H1 (cell line): ENCODE results near the gene TMEM52B. TPM values are rescaled to one million over a fixed set of nuclear protein-coding genes. Genes with fewer than 3 reads are reported as not detected.
A peak's percentile ranks its signal among the peaks of the same experiment; 100 is the strongest.

Experiments
- CTCF ChIA-PET: fragments of 300-600 bp; sonication (Branson Sonifier 250); formaldehyde crosslinking; loops from one replicate; lab custom pipeline; 2021; ENCODE audit not compliant: partially characterized antibody; lab: Charles Lee
- POLR2A ChIA-PET: fragments of 300-600 bp; sonication (Branson Sonifier 250); formaldehyde crosslinking; loops from one replicate; lab custom pipeline; 2021; ENCODE audit warnings: inconsistent platforms; ENCODE audit not compliant: partially characterized antibody; lab: Charles Lee
- DNase-seq, 2 experiments: peaks; one replicate each; pipeline versions ENCODE4 v3.0.0 to v3.0.0-alpha.2; 2010 to 2022; ENCODE audit warnings: low spot score in 2 of 2, low read depth in 1 of 2, mixed read lengths in 1 of 2
- FAIRE-seq: peaks from 2 replicates; lab custom pipeline; 2011; peaks lifted over from hg19 to GRCh38; lab: Jason Lieb, UNC
- H2AFZ ChIP-seq: 2 replicates; pipeline ENCODE4 v1.8.1; 2012; ENCODE audit warnings: low read length, inconsistent platforms
- H2AK5ac ChIP-seq: 2 replicates; pipeline ENCODE4 v1.6.1; 2013; ENCODE audit warnings: low read depth, low read length
- H2BK120ac ChIP-seq: replicated peaks from 2 replicates; pipeline ENCODE3; 2013; ENCODE audit warnings: low read depth, low read length, inconsistent platforms
- H2BK12ac ChIP-seq: 2 replicates; pipeline ENCODE4 v1.6.1; 2013; ENCODE audit warnings: low read depth, low read length
- H2BK15ac ChIP-seq: 2 replicates; pipeline ENCODE4 v1.6.1; 2013; ENCODE audit warnings: low read length
- H2BK20ac ChIP-seq: 2 replicates; pipeline ENCODE4 v1.6.1; 2013; ENCODE audit warnings: low read length
- H2BK5ac ChIP-seq: 2 replicates; pipeline ENCODE4 v1.6.1; 2013; ENCODE audit warnings: low read depth, low read length
- H3K14ac ChIP-seq: 2 replicates; pipeline ENCODE4 v1.6.1; 2013; ENCODE audit warnings: inconsistent platforms; ENCODE audit not compliant: insufficient read length
- H3K18ac ChIP-seq: 2 replicates; pipeline ENCODE4 v1.6.1; 2013; ENCODE audit warnings: low read length; ENCODE audit errors: extremely low read depth
- H3K23ac ChIP-seq: 2 replicates; pipeline ENCODE4 v1.6.1; 2013; ENCODE audit warnings: inconsistent platforms; ENCODE audit not compliant: insufficient read length
- H3K23me2 ChIP-seq: 2 replicates; pipeline ENCODE4 v1.6.1; 2013; ENCODE audit warnings: low read depth, low read length
- H3K27ac ChIP-seq: 2 replicates; pipeline ENCODE4 v1.6.1; 2011; ENCODE audit warnings: low read depth, low read length, inconsistent platforms
- H3K27me3 ChIP-seq, 4 experiments: replicated peaks in 1 of 4; 1 replicate in 1 of 4; 2 replicates in 3 of 4; pipeline versions ENCODE4 v1.6.1 to v1.8.1; 2011 to 2013; ENCODE audit warnings: low read length in 3 of 4, mild to moderate bottlenecking in 3 of 4, inconsistent platforms in 2 of 4, mixed read lengths in 2 of 4, moderate library complexity in 1 of 4; ENCODE audit not compliant: control insufficient read depth in 3 of 4, insufficient read depth in 3 of 4; ENCODE audit errors: extremely low read depth in 1 of 4
- H3K36me3 ChIP-seq, 4 experiments: 2 replicates each; pipeline versions ENCODE4 v1.6.1 to v1.8.1; 2011 to 2013; ENCODE audit warnings: mild to moderate bottlenecking in 4 of 4, low read length in 3 of 4, moderate library complexity in 2 of 4, control low read depth in 1 of 4, inconsistent platforms in 1 of 4; ENCODE audit not compliant: insufficient read depth in 4 of 4, control insufficient read depth in 2 of 4
- H3K4ac ChIP-seq: replicated peaks from 2 replicates; pipeline ENCODE3; 2013; ENCODE audit warnings: low read length, low read depth, mixed read lengths, inconsistent platforms; ENCODE audit not compliant: insufficient read length
- H3K4me1 ChIP-seq, 4 experiments: replicated peaks in 1 of 4; 1 replicate in 1 of 4; 2 replicates in 3 of 4; pipeline versions ENCODE4 v1.6.1 to v1.8.1; 2011 to 2013; ENCODE audit warnings: low read length in 3 of 4, inconsistent platforms in 2 of 4, mixed read lengths in 1 of 4; ENCODE audit not compliant: insufficient read depth in 4 of 4, control insufficient read depth in 3 of 4
- H3K4me2 ChIP-seq, 2 experiments: 2 replicates each; pipeline versions ENCODE4 v1.6.1 to v1.8.1; 2011 to 2013; ENCODE audit warnings: low read depth in 2 of 2, low read length in 2 of 2, control low read depth in 1 of 2, inconsistent platforms in 1 of 2, mild to moderate bottlenecking in 1 of 2; ENCODE audit not compliant: insufficient read depth in 1 of 2
- H3K4me3 ChIP-seq, 4 experiments: fragments of 200-600, 300-600 bp in 1 of 4; sonication (generic), shearing (Covaris generic), sonication (Bioruptor Twin) in 1 of 4; 2 replicates each; pipeline versions ENCODE4 v1.5.1 to v1.8.1; 2011 to 2016; ENCODE audit warnings: low read length in 4 of 4, low read depth in 3 of 4, control low read depth in 2 of 4, inconsistent platforms in 2 of 4, mild to moderate bottlenecking in 2 of 4, mixed read lengths in 1 of 4, moderate library complexity in 1 of 4; ENCODE audit not compliant: insufficient read depth in 2 of 4; ENCODE audit errors: extremely low read depth in 1 of 4
- H3K56ac ChIP-seq: replicated peaks from 2 replicates; pipeline ENCODE3; 2013; ENCODE audit warnings: low read depth, mild to moderate bottlenecking, mixed read lengths, low read length, inconsistent platforms; ENCODE audit not compliant: insufficient read length
- H3K79me1 ChIP-seq: 2 replicates; pipeline ENCODE4 v1.6.1; 2013; ENCODE audit warnings: low read depth, low read length, control low read depth
- H3K79me2 ChIP-seq, 2 experiments: 2 replicates each; pipeline versions ENCODE4 v1.6.1 to v1.8.1; 2012 to 2013; ENCODE audit warnings: low read length in 2 of 2, mild to moderate bottlenecking in 2 of 2, inconsistent platforms in 1 of 2; ENCODE audit not compliant: insufficient read depth in 2 of 2, control insufficient read depth in 1 of 2
- H3K9ac ChIP-seq, 4 experiments: replicated peaks in 1 of 4; 1 replicate in 1 of 4; 2 replicates in 3 of 4; pipeline versions ENCODE4 v1.6.1 to v1.8.1; 2011 to 2013; ENCODE audit warnings: low read depth in 3 of 4, low read length in 3 of 4, control low read depth in 2 of 4, mild to moderate bottlenecking in 2 of 4, moderate library complexity in 2 of 4, inconsistent platforms in 1 of 4; ENCODE audit errors: extremely low read depth in 1 of 4
- H3K9me3 ChIP-seq, 2 experiments: 2 replicates each; pipeline versions ENCODE4 v1.6.1 to v1.8.1; 2012 to 2013; ENCODE audit warnings: mild to moderate bottlenecking in 2 of 2, moderate library complexity in 2 of 2, control low read depth in 1 of 2, inconsistent platforms in 1 of 2, low read depth in 1 of 2, low read length in 1 of 2, mixed read lengths in 1 of 2; ENCODE audit not compliant: insufficient read depth in 2 of 2
- H4K20me1 ChIP-seq, 2 experiments: replicated peaks in 1 of 2; 2 replicates each; pipeline versions ENCODE3 to v1.8.1; 2011 to 2013; ENCODE audit warnings: inconsistent platforms in 2 of 2, low read length in 2 of 2, mild to moderate bottlenecking in 1 of 2; ENCODE audit not compliant: insufficient read depth in 2 of 2, control insufficient read depth in 1 of 2
- H4K5ac ChIP-seq: 2 replicates; pipeline ENCODE4 v1.6.1; 2013; ENCODE audit warnings: low read length, low read depth, mixed read lengths, inconsistent platforms; ENCODE audit not compliant: insufficient read length
- H4K8ac ChIP-seq: 2 replicates; pipeline ENCODE4 v1.8.0; 2013; ENCODE audit warnings: mild to moderate bottlenecking, moderate library complexity, low read length, inconsistent platforms; ENCODE audit not compliant: insufficient read depth; ENCODE audit errors: extremely low read depth
- H4K91ac ChIP-seq: replicated peaks from 2 replicates; pipeline ENCODE3; 2013; ENCODE audit warnings: low read length, mixed read lengths, inconsistent platforms; ENCODE audit not compliant: insufficient read length
- BCL11A ChIP-seq, 2 experiments: IDR thresholded peaks; one replicate each; pipeline ENCODE4 v1.6.1; 2011; ENCODE audit warnings: low read depth in 2 of 2, low read length in 2 of 2, mild to moderate bottlenecking in 2 of 2
- CBX5 ChIP-seq: fragments of 300-800, 300-1000 bp; sonication (generic); IDR thresholded peaks from 2 replicates; pipeline ENCODE4 v1.7.1; 2016; ENCODE audit warnings: antibody characterized with exemption, low read length, low read depth
- EGR1 ChIP-seq: IDR thresholded peaks from 2 replicates; pipeline ENCODE4 v1.6.1; 2011; ENCODE audit warnings: low read depth, low read length, borderline replicate concordance
- EZH2 ChIP-seq: fragments of 200-600 bp; sonication (generic); IDR thresholded peaks from 2 replicates; pipeline ENCODE4 v1.7.1; 2012; ENCODE audit warnings: low read depth, mild to moderate bottlenecking, moderate library complexity, low read length, inconsistent platforms; ENCODE audit not compliant: severe bottlenecking
- GABPA ChIP-seq: IDR thresholded peaks from 2 replicates; pipeline ENCODE4 v1.6.1; 2011; ENCODE audit warnings: mild to moderate bottlenecking, low read length, moderate library complexity, borderline replicate concordance; ENCODE audit not compliant: insufficient read depth
- KDM1A ChIP-seq: fragments of 200-600, 300-600 bp; sonication (generic); IDR thresholded peaks from 2 replicates; pipeline ENCODE4 v1.7.1; 2016; ENCODE audit warnings: mild to moderate bottlenecking, low read length, borderline replicate concordance
- PHF8 ChIP-seq: fragments of 200-600 bp; sonication (generic); conservative IDR thresholded peaks from 2 replicates; pipeline ENCODE4 v1.7.1; 2012; ENCODE audit warnings: low read depth, mild to moderate bottlenecking, inconsistent platforms, low read length, moderate library complexity
- POU5F1 ChIP-seq: IDR thresholded peaks from 2 replicates; pipeline ENCODE4 v1.6.1; 2011; ENCODE audit warnings: low read depth, mild to moderate bottlenecking, low read length, moderate library complexity
- RFX5 ChIP-seq: IDR thresholded peaks from 2 replicates; pipeline ENCODE4 v1.6.1; 2011; ENCODE audit warnings: low read depth, low read length, improper control_type of control experiment, borderline replicate concordance
- RNF2 ChIP-seq: fragments of 200-900, 300-1000 bp; sonication (generic); IDR thresholded peaks from 2 replicates; pipeline ENCODE4 v1.7.1; 2016; ENCODE audit warnings: borderline replicate concordance, low read depth, mild to moderate bottlenecking, antibody characterized with exemption, low read length; ENCODE audit not compliant: poor library complexity, severe bottlenecking; ENCODE audit errors: missing control alignments
- TEAD4 ChIP-seq: IDR thresholded peaks from 2 replicates; pipeline ENCODE4 v1.6.1; 2012; ENCODE audit warnings: low read depth, low read length, inconsistent platforms, mixed read lengths
- WGBS, 2 experiments: shearing (Covaris generic) in 1 of 2; methylation state at CpG; one replicate each; pipeline versions ENCODE4 v1.1.6 to v1.1.7; 2013 to 2015; ENCODE audit warnings: low lambda C conversion rate in 2 of 2, mixed read lengths in 2 of 2, inconsistent platforms in 1 of 2, low coverage in 1 of 2, missing lambda C conversion rate in 1 of 2; ENCODE audit not compliant: insufficient replicate concordance in 2 of 2, insufficient coverage in 1 of 2, insufficient read length in 1 of 2; ENCODE audit errors: extremely low coverage in 1 of 2, missing lambda C conversion rate in 1 of 2; 5-methylcytosine and 5-hydroxymethylcytosine counted together
- polyA plus RNA-seq, 7 experiments: library from polyadenylated mRNA; depleted of rRNA in 3 of 7; stranded (reverse) in 5 of 7; unstranded in 2 of 7; fragments of >200 nt in 5 of 7; fragments of 200-250 nt in 2 of 7; gene quantifications; 1 replicate in 5 of 7; 2 replicates in 1 of 7; 4 replicates in 1 of 7; pipeline versions ENCODE4 v1.2.1 to v1.2.3, GENCODE V29; 2011 to 2013; ENCODE audit warnings: missing spikeins in 2 of 7, mixed read lengths in 2 of 7
- total RNA-seq: library from RNA; stranded (reverse); fragmentation: NEBNext Ultra II Directional; extraction: Animal tissue kit (Norgen Biotek cat#: 25700); gene quantifications from 2 replicates; pipeline ENCODE4 v1.2.1, GENCODE V29; 2021
- TF ChIP-seq, protein P1 (sequence below): IDR thresholded peaks from 2 replicates; pipeline ENCODE4 v1.6.1; 2012; ENCODE audit warnings: inconsistent platforms

The TMEM52B gene
- total and polyA plus RNA-seq, 2 of the 8 experiments (the other 6 are each of a cell fraction or from before 2014, with no cell fraction given), result not detected

DNA sequence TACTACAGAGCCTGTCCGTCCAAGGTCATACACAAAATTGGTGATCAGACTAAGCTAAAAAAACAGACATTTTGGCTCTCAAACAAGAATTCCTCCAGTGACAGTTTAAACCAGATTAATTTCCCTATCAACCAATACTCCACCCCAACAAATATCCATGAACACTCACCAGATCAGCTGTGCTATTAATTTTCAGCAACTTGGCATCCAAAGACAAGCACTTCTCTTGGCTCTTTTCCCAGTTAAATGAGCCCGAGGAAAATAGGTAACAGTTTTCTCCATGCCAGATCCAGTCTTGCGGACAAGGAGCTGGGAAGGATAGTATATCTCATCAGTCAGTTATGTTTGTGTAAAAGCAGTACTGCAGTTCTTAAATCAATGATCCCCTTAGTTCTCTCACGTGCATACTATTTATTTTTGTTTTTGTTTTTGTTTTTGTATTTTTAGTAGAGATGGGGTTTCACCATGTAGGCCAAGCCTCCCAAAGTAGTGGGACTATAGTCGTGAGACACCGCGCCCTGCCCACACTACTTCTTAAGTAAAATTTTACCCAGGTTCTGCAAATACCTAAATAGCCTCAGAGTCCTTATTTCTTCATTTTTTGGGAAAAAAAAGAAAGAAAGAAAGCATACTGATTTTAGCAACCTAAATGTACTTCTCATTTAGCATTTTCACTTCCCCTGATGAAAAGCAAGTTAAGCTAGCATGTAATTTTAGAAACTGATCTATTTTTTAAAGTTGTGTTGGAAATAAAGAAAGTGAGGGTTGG is 18.0 kb upstream of the TMEM52B start:
- CTCF ChIA-PET, result interaction anchor here (0.7 to 1.8 kb wide), 6 partner anchors 8 to 237 kb away, joined by 3 to 5 read pairs (median 3); no protein-coding TSS in a partner anchor
- DNase-seq, result no peak
- TF ChIP-seq RNF2, result no peak
- TF ChIP-seq, protein P1, sequence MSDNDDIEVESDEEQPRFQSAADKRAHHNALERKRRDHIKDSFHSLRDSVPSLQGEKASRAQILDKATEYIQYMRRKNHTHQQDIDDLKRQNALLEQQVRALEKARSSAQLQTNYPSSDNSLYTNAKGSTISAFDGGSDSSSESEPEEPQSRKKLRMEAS, result no peak
- TF ChIP-seq EZH2, result no peak
- no peak for TF ChIP-seq RFX5
- TF ChIP-seq PHF8, result no peak
- TF ChIP-seq BCL11A (IDR thresholded peaks at IDR 0.05; ENCODE audit: low read depth in 2 of 2, low read length in 2 of 2), result no peak
- no peak for TF ChIP-seq EGR1
- no peak for TF ChIP-seq CBX5
- TF ChIP-seq POU5F1, result no peak
- no peak for TF ChIP-seq KDM1A
- TF ChIP-seq TEAD4, result no peak
- TF ChIP-seq GABPA, result no peak

More for the DNA sequence above, 18.0 kb upstream of the TMEM52B start:
- no peaks in the 10 kb centered on the region for H4K20me1 ChIP-seq
- H3K9me3 ChIP-seq, result no peaks in the 10 kb centered on the region
- no peak overlapping the region for H3K4me2 ChIP-seq
- H2BK15ac ChIP-seq, result no peak overlapping the region
- H3K4me1 ChIP-seq, result no peaks in the 10 kb centered on the region
- H3K23ac ChIP-seq, result no peak overlapping the region
- no peak overlapping the region for H2BK120ac ChIP-seq
- no peaks in the 10 kb centered on the region for H3K23me2 ChIP-seq
- POLR2A ChIA-PET, result no interaction called here
- H2AFZ ChIP-seq, result 0 out of 2 replicates have a peak overlapping the region, but pooled peaks have one; percentile 25
- no peak overlapping the region for H2BK12ac ChIP-seq
- no peak overlapping the region for H3K14ac ChIP-seq
- H3K79me2 ChIP-seq, result no peaks in the 10 kb centered on the region
- H2BK20ac ChIP-seq, result no peak overlapping the region
- no peak overlapping the region for H3K18ac ChIP-seq
- H4K8ac ChIP-seq, result no peak overlapping the region
- H3K36me3 ChIP-seq, result no peaks in the 10 kb centered on the region
- H3K79me1 ChIP-seq, result no peaks in the 10 kb centered on the region
- no peak overlapping the region for H3K4ac ChIP-seq
- H3K9ac ChIP-seq, result no peak overlapping the region
- H3K27me3 ChIP-seq, result no peaks in the 10 kb centered on the region
- H3K56ac ChIP-seq, result no peak overlapping the region
- no peak overlapping the region for H3K4me3 ChIP-seq
- H4K91ac ChIP-seq, result no peak overlapping the region
- FAIRE-seq, result no peak
- 86% methylated on average over 7 of the region's 7 CpGs; no CpG with 5 or more reads in 1 of the 2 experiments for WGBS, 2 experiments
- no peak overlapping the region for H3K27ac ChIP-seq
- no peak overlapping the region for H2AK5ac ChIP-seq
- H4K5ac ChIP-seq, result no peak overlapping the region
- H2BK5ac ChIP-seq, result no peak overlapping the region
